ENCODE data around the gene SLC6A17.

SLC6A17 gene

GRCh38 chr1:110240476-110241210 lies 90.3 kb downstream of the SLC6A17 start:
- DNase-seq (ENCODE audit: low read depth in 2 of 2): no peak

DNA sequence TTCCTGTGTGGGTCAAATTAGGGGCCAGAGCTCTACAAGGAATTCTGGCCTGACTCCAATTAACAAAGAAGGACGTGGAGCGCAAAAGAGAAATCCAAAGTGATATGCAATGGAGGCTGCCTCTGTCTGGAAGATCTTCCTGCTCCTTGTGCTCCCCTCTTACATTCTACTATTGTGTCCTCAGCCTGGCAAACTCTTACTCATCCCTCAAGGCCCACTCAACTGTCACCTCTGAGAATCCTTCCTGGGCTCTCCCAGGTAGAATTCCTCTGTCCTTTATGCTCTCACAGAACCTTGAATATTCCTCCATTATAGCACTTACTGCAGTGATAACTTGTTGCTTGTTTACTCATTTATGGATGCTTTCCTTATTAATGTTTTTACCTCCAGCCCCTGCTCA lies 91.2 kb downstream of the SLC6A17 start:
- DNase-seq (ENCODE audit: low read depth in 2 of 2): no peak

DNA sequence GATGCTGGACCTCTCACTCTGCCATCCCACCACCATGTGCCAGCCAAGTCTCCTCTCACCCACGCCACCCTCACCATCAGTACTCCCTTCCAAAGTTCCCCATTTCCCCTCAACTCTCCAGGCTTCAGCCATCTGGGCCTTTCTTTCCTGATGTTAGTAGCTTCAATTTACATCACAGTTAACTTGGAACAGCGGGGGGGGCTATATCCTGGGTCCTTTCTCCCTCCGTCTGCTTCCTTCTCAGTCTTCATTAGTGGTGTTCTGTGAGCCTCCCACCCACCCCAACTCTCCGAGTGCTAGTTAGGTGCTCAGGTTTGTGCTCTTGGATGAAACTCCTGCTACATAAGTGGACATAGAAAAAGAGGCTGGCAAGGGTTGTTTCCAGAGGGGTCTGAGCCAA lies 91.8 kb downstream of the SLC6A17 start:
- DNase-seq (ENCODE audit: low read depth in 2 of 2): no peak

GRCh38 chr1:110242731-110243130 lies 92.4 kb downstream of the SLC6A17 start:
- DNase-seq (ENCODE audit: low read depth in 2 of 2): no peak

GRCh38 chr1:110243146-110243545 lies 92.9 kb downstream of the SLC6A17 start:
- no peak for DNase-seq (ENCODE audit: low read depth in 2 of 2)

GRCh38 chr1:110243574-110243973 lies 93.3 kb downstream of the SLC6A17 start:
- no peak for DNase-seq (ENCODE audit: low read depth in 2 of 2)

DNA sequence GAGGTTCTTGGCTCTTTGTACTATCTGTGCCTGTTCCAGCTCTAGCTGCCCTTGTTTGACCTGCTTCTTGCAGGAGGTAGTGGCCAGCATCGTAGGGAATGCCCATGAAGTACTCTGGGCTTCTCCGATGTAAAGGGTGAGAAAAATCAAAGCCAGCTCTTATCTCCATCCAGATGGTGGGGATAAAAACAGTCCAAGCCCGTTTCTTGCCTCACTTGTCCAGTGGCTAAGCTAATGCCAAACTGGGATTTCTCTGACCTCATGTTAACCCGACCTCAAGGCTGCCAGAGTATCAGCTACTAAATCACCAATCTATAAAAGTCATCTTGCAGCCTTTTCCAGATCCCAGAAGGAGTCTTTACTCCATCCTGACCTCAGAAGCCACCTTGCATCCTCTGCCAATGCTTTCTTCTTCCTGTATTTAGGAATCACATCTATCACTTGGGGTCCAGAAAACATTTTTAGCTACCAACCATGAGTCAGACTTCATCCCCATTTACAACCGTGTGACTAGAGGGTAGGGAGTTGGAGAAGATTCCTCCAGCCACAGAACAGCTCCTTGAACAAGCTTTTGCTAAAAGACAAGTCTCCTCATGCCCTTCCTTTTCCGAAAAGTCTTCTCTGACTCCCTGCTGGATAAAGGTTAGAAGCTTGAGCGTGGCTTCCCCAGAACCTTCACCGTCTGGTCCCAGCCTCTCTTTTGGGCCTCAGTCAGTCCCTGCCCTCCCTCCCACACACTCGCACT lies 95.8 kb downstream of the SLC6A17 start:
- no peak for DNase-seq (ENCODE audit: low read depth in 2 of 2)

- DNase-seq (ENCODE audit: low read depth in 2 of 2): no peak
Measured at GRCh38 chr1:110248746-110249145, 98.5 kb downstream of the SLC6A17 start.

GRCh38 chr1:110249256-110249655 lies 99.0 kb downstream of the SLC6A17 start:
- no peak for DNase-seq (ENCODE audit: low read depth in 2 of 2)

GRCh38 chr1:110250008-110250407 lies 99.7 kb downstream of the SLC6A17 start:
- no peak for DNase-seq (ENCODE audit: low read depth in 2 of 2)

DNA sequence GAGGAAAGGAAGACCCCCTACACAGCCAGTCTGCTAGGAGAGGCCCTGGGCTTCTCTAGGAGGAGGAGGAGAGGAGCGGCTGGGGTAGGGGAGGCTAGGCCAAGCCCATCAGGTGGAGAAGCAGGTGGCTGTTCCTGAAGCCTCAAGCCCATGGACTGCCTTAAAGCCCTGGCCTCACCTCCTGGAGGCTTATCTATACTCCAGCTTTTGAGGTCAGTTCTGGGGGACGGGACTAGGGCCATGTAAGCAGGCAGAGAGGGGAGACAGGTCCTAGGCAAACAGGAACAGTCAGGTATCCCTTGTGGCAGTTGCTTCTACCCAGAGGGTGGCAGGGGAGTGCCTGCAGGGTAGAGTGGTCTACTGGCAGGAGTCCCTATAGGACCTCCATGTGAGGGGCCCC lies 100.5 kb downstream of the SLC6A17 start:
- no peak for DNase-seq (ENCODE audit: low read depth in 2 of 2)
